Neuron (in vitro differentiated cells): ENCODE measurements around the gene ADARB2.

Experiments
- H2AFZ ChIP-seq: one replicate; pipeline ENCODE4 v1.6.1; 2013; ENCODE audit warnings: low read depth, mild to moderate bottlenecking, inconsistent platforms, low read length, moderate library complexity
- H3K27me3 ChIP-seq: one replicate; pipeline ENCODE4 v1.6.1; 2013; ENCODE audit warnings: low read length; ENCODE audit not compliant: insufficient read depth
- H3K36me3 ChIP-seq: one replicate; pipeline ENCODE4 v1.6.1; 2013; ENCODE audit warnings: low read length; ENCODE audit not compliant: insufficient read depth
- H3K4me1 ChIP-seq: one replicate; pipeline ENCODE4 v1.6.1; 2013; ENCODE audit warnings: low read length; ENCODE audit not compliant: insufficient read depth
- H3K4me3 ChIP-seq: 2 replicates; pipeline ENCODE4 v1.5.1; 2013; ENCODE audit warnings: mild to moderate bottlenecking, low read length, moderate library complexity
- H3K9me3 ChIP-seq: one replicate; pipeline ENCODE4 v1.6.1; 2013; ENCODE audit warnings: low read length

The ADARB2 gene

DNA sequence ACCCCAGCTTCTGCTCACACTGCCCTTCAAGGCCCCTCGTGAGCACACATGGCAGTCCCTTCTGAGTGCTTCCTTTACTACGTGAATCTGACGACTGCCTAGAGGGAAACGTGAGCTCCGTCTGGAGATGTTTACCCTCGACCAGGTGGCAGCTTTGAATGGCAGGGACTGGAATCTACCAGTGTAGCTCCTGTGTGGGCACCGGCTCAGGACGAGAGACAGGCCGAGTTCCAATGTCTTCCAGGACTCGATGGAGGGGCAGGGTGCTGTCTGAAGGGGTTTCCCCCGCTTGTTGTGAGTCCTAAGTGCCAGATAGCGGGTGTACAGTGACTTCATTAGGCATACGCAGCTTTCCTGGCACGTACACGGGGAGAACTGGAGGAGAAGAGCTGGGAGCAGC is 229.9 kb downstream of the ADARB2 start:
- H3K4me3 ChIP-seq: no peak overlapping the region
- H3K36me3 ChIP-seq: no peaks in the 10 kb centered on the region
- no peaks in the 10 kb centered on the region for H3K9me3 ChIP-seq
- no peaks in the 10 kb centered on the region for H3K4me1 ChIP-seq
- no peak overlapping the region for H2AFZ ChIP-seq
- no peaks in the 10 kb centered on the region for H3K27me3 ChIP-seq

DNA sequence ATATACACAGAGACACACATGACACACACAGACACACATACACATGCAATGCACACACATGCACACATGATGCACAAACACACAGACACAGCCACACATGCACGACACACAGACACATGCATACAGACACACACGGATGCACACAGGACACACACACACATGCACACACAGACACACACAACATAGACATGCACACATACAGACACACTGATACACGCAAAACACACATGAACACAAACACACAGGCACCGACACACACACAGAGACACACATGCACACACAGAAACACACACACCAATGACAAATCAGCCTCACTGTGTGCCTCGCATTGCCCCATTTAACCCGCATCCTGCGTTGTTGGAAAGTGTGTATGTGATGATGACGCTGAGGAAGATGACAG is 232.4 kb downstream of the ADARB2 start:
- no peak overlapping the region for H3K4me3 ChIP-seq
- no peaks in the 10 kb centered on the region for H3K9me3 ChIP-seq
- H3K4me1 ChIP-seq: no peaks in the 10 kb centered on the region
- H2AFZ ChIP-seq: no peak overlapping the region
- H3K27me3 ChIP-seq: no peaks in the 10 kb centered on the region
- no peaks in the 10 kb centered on the region for H3K36me3 ChIP-seq

- Histone ChIP-seq H2AFZ (no peak overlapping the region), H3K27me3 (no peaks in the 10 kb centered on the region), H3K4me1 (no peaks in the 10 kb centered on the region), H3K36me3 (no peaks in the 10 kb centered on the region), H3K4me3 (no peak overlapping the region), H3K9me3 (no peaks in the 10 kb centered on the region)
Measured at GRCh38 chr10:1504286-1504685, 233.0 kb downstream of the ADARB2 start.

DNA sequence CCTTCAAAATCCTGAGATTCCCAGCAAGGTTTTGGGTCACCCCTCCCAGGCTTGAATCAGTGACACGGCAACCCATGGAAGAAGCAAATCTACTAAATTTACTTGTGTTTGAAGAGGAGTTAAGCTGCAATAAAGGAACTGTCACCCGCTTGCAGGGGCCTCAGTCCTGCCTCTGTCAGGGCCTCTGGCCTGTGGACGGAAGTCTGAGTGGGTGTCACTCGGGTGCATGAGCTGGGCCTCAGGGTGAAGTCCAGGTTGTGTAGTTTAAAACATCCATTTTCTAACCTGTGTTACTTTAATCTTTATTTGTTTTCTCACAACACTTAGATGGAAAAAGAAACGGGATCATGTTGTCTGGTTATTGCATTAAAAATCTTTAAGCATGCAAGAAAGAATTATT is 234.9 kb downstream of the ADARB2 start:
- Histone ChIP-seq H3K9me3 (no peaks in the 10 kb centered on the region), H3K36me3 (no peaks in the 10 kb centered on the region), H3K4me3 (no peak overlapping the region), H2AFZ (no peak overlapping the region), H3K27me3 (no peaks in the 10 kb centered on the region), H3K4me1 (no peaks in the 10 kb centered on the region)

- no peaks in the 10 kb centered on the region for H3K36me3 ChIP-seq
- H2AFZ ChIP-seq: no peak overlapping the region
- H3K9me3 ChIP-seq: no peaks in the 10 kb centered on the region
- H3K27me3 ChIP-seq: no peaks in the 10 kb centered on the region
- H3K4me1 ChIP-seq: no peaks in the 10 kb centered on the region
- H3K4me3 ChIP-seq: no peak overlapping the region
Measured at GRCh38 chr10:1499359-1499957, 237.9 kb downstream of the ADARB2 start.

GRCh38 chr10:1498746-1499358 is 238.5 kb downstream of the ADARB2 start:
- Histone ChIP-seq H3K27me3 (no peaks in the 10 kb centered on the region), H3K4me3 (no peak overlapping the region), H2AFZ (no peak overlapping the region), H3K4me1 (no peaks in the 10 kb centered on the region), H3K36me3 (no peaks in the 10 kb centered on the region), H3K9me3 (no peaks in the 10 kb centered on the region)

- Histone ChIP-seq H3K4me1 (no peaks in the 10 kb centered on the region), H3K27me3 (no peaks in the 10 kb centered on the region), H3K9me3 (no peaks in the 10 kb centered on the region), H3K36me3 (no peaks in the 10 kb centered on the region), H3K4me3 (no peak overlapping the region), H2AFZ (no peak overlapping the region)
Measured at GRCh38 chr10:1495915-1496517, 241.3 kb downstream of the ADARB2 start.

DNA sequence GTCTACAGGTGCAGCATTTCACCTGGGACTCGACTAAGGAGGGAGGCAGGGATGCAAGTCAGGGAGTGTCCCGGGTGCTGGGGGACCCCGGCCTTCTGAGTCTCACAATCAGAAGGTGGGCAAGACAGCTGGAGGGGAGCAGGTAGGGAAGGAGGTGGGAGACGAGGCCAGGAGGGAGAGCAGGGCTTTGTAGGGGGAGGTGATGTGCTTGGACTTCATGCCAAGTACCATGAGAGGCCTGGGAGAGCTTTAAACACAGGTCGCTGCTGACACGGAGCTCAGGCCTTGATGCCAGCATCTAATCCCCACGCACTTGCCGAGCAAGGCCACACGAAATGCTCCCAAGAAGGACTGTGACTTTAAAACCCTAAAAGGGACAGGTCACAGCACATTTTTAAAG is 244.7 kb downstream of the ADARB2 start:
- no peak overlapping the region for H3K4me3 ChIP-seq
- H3K36me3 ChIP-seq: no peaks in the 10 kb centered on the region
- H3K9me3 ChIP-seq: no peaks in the 10 kb centered on the region
- no peak overlapping the region for H2AFZ ChIP-seq
- H3K4me1 ChIP-seq: no peaks in the 10 kb centered on the region
- H3K27me3 ChIP-seq: no peaks in the 10 kb centered on the region

DNA sequence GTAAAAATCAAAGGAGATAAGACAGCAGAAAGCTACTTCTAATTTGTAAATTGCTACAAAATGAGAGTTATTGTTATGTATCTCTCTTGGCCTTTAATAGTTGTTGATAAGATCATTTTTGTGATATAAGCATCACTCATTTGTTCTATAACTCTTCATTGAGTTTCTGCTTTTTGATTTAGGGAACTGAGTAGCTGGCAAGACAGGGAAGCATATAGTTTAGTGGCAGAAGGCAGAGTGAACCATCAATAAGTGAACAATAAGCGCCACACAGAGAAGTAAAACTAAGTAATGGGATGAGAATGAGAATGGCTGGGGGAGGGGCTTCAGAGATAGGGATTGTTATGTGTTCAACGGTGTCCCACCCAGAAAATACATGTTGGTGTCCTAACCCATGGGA is 245.4 kb downstream of the ADARB2 start:
- Histone ChIP-seq H3K4me1 (no peaks in the 10 kb centered on the region), H3K36me3 (no peaks in the 10 kb centered on the region), H3K4me3 (no peak overlapping the region), H3K27me3 (no peaks in the 10 kb centered on the region), H3K9me3 (no peaks in the 10 kb centered on the region), H2AFZ (no peak overlapping the region)

- Histone ChIP-seq H3K4me3 (no peak overlapping the region), H3K27me3 (no peaks in the 10 kb centered on the region), H3K36me3 (no peaks in the 10 kb centered on the region), H3K4me1 (no peaks in the 10 kb centered on the region), H2AFZ (no peak overlapping the region), H3K9me3 (no peaks in the 10 kb centered on the region)
Measured at GRCh38 chr10:1489801-1490200, 247.5 kb downstream of the ADARB2 start.

- Histone ChIP-seq H3K9me3 (no peaks in the 10 kb centered on the region), H3K4me3 (no peak overlapping the region), H3K36me3 (no peaks in the 10 kb centered on the region)
Measured at GRCh38 chr10:1488970-1489548, 248.3 kb downstream of the ADARB2 start.

GRCh38 chr10:1486841-1487687 is 250.3 kb downstream of the ADARB2 start:
- Histone ChIP-seq H3K27me3 (no peaks in the 10 kb centered on the region), H3K9me3 (no peaks in the 10 kb centered on the region), H3K4me3 (no peak overlapping the region), H2AFZ (no peak overlapping the region), H3K4me1 (peaks cover 11% of the 10 kb centered on the region), H3K36me3 (no peaks in the 10 kb centered on the region)

More at GRCh38 chr10:1488970-1489548, 248.3 kb downstream of the ADARB2 start:
- Histone ChIP-seq H2AFZ (no peak overlapping the region), H3K4me1 (peaks cover 4% of the 10 kb centered on the region), H3K27me3 (no peaks in the 10 kb centered on the region)

- Histone ChIP-seq H3K4me1 (peaks cover 11% of the 10 kb centered on the region), H3K4me3 (no peak overlapping the region), H2AFZ (no peak overlapping the region), H3K36me3 (no peaks in the 10 kb centered on the region), H3K27me3 (no peaks in the 10 kb centered on the region), H3K9me3 (no peaks in the 10 kb centered on the region)
Measured at GRCh38 chr10:1485357-1485756, 252.0 kb downstream of the ADARB2 start.
